Liver (tissue), 9 donors: Measurements from ENCODE around the gene PLEKHA6. TPM values are rescaled to one million over a fixed set of nuclear protein-coding genes. Genes with fewer than 3 reads are reported as not detected.

Experiments
- DNase-seq: peaks from one replicate; pipeline ENCODE4 v3.0.0-alpha.2; 2017; ENCODE audit warnings: low spot score
- H3K27ac ChIP-seq, 2 donors: one replicate each; pipeline ENCODE4 v1.7.0; 2013; ENCODE audit warnings: inconsistent platforms in 2 of 2, low read length in 2 of 2, control low read depth in 1 of 2, low read depth in 1 of 2, mild to moderate bottlenecking in 1 of 2
- H3K27me3 ChIP-seq, 4 donors: one replicate each; pipeline versions ENCODE4 v1.6.1 to v1.7.0; 2013; ENCODE audit warnings: low read length in 3 of 4, inconsistent platforms in 1 of 4, mild to moderate bottlenecking in 1 of 4, moderate library complexity in 1 of 4; ENCODE audit not compliant: control insufficient read depth in 4 of 4, insufficient read depth in 4 of 4
- H3K36me3 ChIP-seq, 4 donors: one replicate each; pipeline versions ENCODE4 v1.6.1 to v1.7.0; 2013; ENCODE audit warnings: low read length in 3 of 4, mild to moderate bottlenecking in 3 of 4, low read depth in 1 of 4, moderate library complexity in 1 of 4; ENCODE audit not compliant: control insufficient read depth in 4 of 4, insufficient read depth in 3 of 4
- H3K4me1 ChIP-seq, 4 donors: one replicate each; pipeline versions ENCODE4 v1.6.1 to v1.7.0; 2013; ENCODE audit warnings: low read length in 3 of 4, mild to moderate bottlenecking in 3 of 4, moderate library complexity in 1 of 4; ENCODE audit not compliant: control insufficient read depth in 4 of 4, insufficient read depth in 4 of 4
- H3K4me3 ChIP-seq, 3 donors: one replicate each; pipeline versions ENCODE4 v1.6.1 to v1.7.0; 2013; ENCODE audit warnings: low read length in 3 of 3, control low read depth in 1 of 3, low read depth in 1 of 3, mild to moderate bottlenecking in 1 of 3
- H3K9ac ChIP-seq, 2 donors: one replicate each; pipeline ENCODE4 v1.7.0; 2013; ENCODE audit warnings: low read length in 2 of 2, mild to moderate bottlenecking in 2 of 2, moderate library complexity in 2 of 2, control low read depth in 1 of 2, low read depth in 1 of 2
- H3K9me3 ChIP-seq, 4 donors: one replicate each; pipeline versions ENCODE4 v1.6.1 to v1.7.0; 2013; ENCODE audit warnings: low read length in 3 of 4; ENCODE audit not compliant: control insufficient read depth in 4 of 4
- ATF3 ChIP-seq: IDR thresholded peaks from 2 replicates; pipeline ENCODE4 v1.6.1; 2016; ENCODE audit warnings: antibody characterized with exemption
- CTCF ChIP-seq: fragments of 150-350 bp; IDR thresholded peaks from 2 replicates; pipeline ENCODE4 v1.5.1; 2017; ENCODE audit warnings: improper control_type of control experiment, low read depth, low read length; ENCODE audit not compliant: missing input control
- EGR1 ChIP-seq, 2 donors: IDR thresholded peaks; 2 replicates each; pipeline ENCODE4 v1.6.1; 2016 to 2018; ENCODE audit warnings: antibody characterized with exemption in 2 of 2, low read depth in 2 of 2
- FOXA1 ChIP-seq: IDR thresholded peaks from 2 replicates; pipeline ENCODE4 v1.6.1; 2016; ENCODE audit warnings: antibody characterized with exemption
- FOXA2 ChIP-seq: IDR thresholded peaks from 2 replicates; pipeline ENCODE4 v1.6.1; 2016; ENCODE audit warnings: antibody characterized with exemption
- HNF4A ChIP-seq, 2 donors: conservative IDR thresholded peaks; 2 replicates each; pipeline ENCODE4 v1.6.1; 2016; ENCODE audit warnings: antibody characterized with exemption in 2 of 2, mild to moderate bottlenecking in 2 of 2
- HNF4G ChIP-seq: IDR thresholded peaks from 2 replicates; pipeline ENCODE4 v1.6.1; 2016; ENCODE audit warnings: antibody characterized with exemption
- JUND ChIP-seq, 2 donors: IDR thresholded peaks; 2 replicates each; pipeline ENCODE4 v1.6.1; 2016; ENCODE audit warnings: antibody characterized with exemption in 2 of 2
- MAX ChIP-seq: IDR thresholded peaks from 2 replicates; pipeline ENCODE4 v1.6.1; 2016; ENCODE audit warnings: antibody characterized with exemption
- NR2F2 ChIP-seq: IDR thresholded peaks from 2 replicates; pipeline ENCODE4 v1.6.1; 2016; ENCODE audit warnings: antibody characterized with exemption
- RAD21 ChIP-seq, 2 donors: IDR thresholded peaks; 2 replicates each; pipeline ENCODE4 v1.6.1; 2016; ENCODE audit warnings: antibody characterized with exemption in 2 of 2, mild to moderate bottlenecking in 2 of 2
- REST ChIP-seq: IDR thresholded peaks from 2 replicates; pipeline ENCODE4 v1.6.1; 2016; ENCODE audit warnings: antibody characterized with exemption, mild to moderate bottlenecking
- RXRA ChIP-seq, 2 donors: IDR thresholded peaks; 2 replicates each; pipeline ENCODE4 v1.6.1; 2017 to 2018; ENCODE audit warnings: antibody characterized with exemption in 2 of 2, mild to moderate bottlenecking in 1 of 2
- SP1 ChIP-seq: IDR thresholded peaks from 2 replicates; pipeline ENCODE4 v1.6.1; 2018; ENCODE audit warnings: antibody characterized with exemption, mild to moderate bottlenecking
- TAF1 ChIP-seq: conservative IDR thresholded peaks from 2 replicates; pipeline ENCODE4 v1.6.1; 2016; ENCODE audit warnings: antibody characterized with exemption, mild to moderate bottlenecking
- YY1 ChIP-seq: IDR thresholded peaks from 2 replicates; pipeline ENCODE4 v1.6.1; 2016; ENCODE audit warnings: antibody characterized with exemption, mild to moderate bottlenecking
- ZBTB33 ChIP-seq: IDR thresholded peaks from 2 replicates; pipeline ENCODE4 v1.6.1; 2016; ENCODE audit warnings: antibody characterized with exemption
- WGBS: extraction: QIAGEN DNeasy Blood & Tissue Kit; methylation state at CpG from one replicate; pipeline ENCODE4 v1.1.7; 2013; 5-methylcytosine and 5-hydroxymethylcytosine counted together
- polyA plus RNA-seq, 2 donors: library from polyadenylated mRNA; stranded (reverse) in 1 of 2; unstranded in 1 of 2; fragments of 200-250 nt in 1 of 2; fragments of >200 nt in 1 of 2; fragmentation: Nextera tagmentation in 1 of 2; extraction: Ambion mirVana in 1 of 2; gene quantifications; one replicate each; pipeline versions ENCODE4 v1.2.1 to v1.2.3, GENCODE V29; 2013 to 2015
- total RNA-seq, 2 donors: library from RNA; depleted of rRNA; stranded (reverse); fragments of >200 nt; gene quantifications; one replicate each; pipeline ENCODE4 v1.2.3, GENCODE V29; 2014
- donor health status: healthy.
- donor health status: healthy.
- donor health status: healthy.
- donor health status: healthy.
- donor health status: healthy.

PLEKHA6 gene
- total and polyA plus RNA-seq, 4 donors: 5.3 to 12.8 (median 7.6) TPM

- Histone ChIP-seq H3K36me3 (peaks cover 0 to 5% (median 3%) of the 10 kb centered on the region in 4 donors), H3K9me3 (no peaks in the 10 kb centered on the region), H3K9ac (peak overlapping the region in 1 of 2 donors; percentile 20), H3K4me3 (no peak overlapping the region), H3K27me3 (no peaks in the 10 kb centered on the region), H3K27ac (peak overlapping the region; percentile 73 to 95), H3K4me1 (peaks cover 11 to 65% (median 54%) of the 10 kb centered on the region in 4 donors)
- WGBS: 45% methylated on average over 10 of the region's 10 CpGs
- DNase-seq: no peak
- TF ChIP-seq JUND (IDR thresholded peaks at IDR 0.05) (no peak), MAX (no peak), TAF1 (no peak), RAD21 (IDR thresholded peaks at IDR 0.05) (peak in 1 of 2 donors; percentile 34), REST (no peak), RXRA (IDR thresholded peaks at IDR 0.05) (peak in 1 of 2 donors; percentile 29), FOXA2 (no peak), HNF4A (conservative IDR thresholded peaks at IDR 0.05) (peak; percentile 30 to 52), SP1 (no peak), NR2F2 (no peak), FOXA1 (no peak), CTCF (no peak), YY1 (no peak), ZBTB33 (no peak), HNF4G (no peak), EGR1 (IDR thresholded peaks at IDR 0.05; ENCODE audit: low read depth in 2 of 2) (no peak), ATF3 (no peak)
Observed at GRCh38 chr1:204256531-204256930, 103.2 kb downstream of the PLEKHA6 start.

- WGBS: 61% methylated on average over 5 of the region's 5 CpGs
- H3K9ac ChIP-seq: no peak overlapping the region
- no peak overlapping the region for H3K4me3 ChIP-seq
- H3K27me3 ChIP-seq: no peaks in the 10 kb centered on the region
- H3K9me3 ChIP-seq: no peaks in the 10 kb centered on the region
- H3K36me3 ChIP-seq: peaks cover 0 to 5% (median 3%) of the 10 kb centered on the region in 4 donors
- TF ChIP-seq ATF3 (no peak), FOXA1 (no peak), YY1 (no peak), SP1 (no peak), HNF4G (no peak), MAX (no peak)
- H3K27ac ChIP-seq: peak overlapping the region; percentile 73 to 95
- DNase-seq: no peak
- peaks cover 6 to 65% (median 53%) of the 10 kb centered on the region in 4 donors for H3K4me1 ChIP-seq
Observed at GRCh38 chr1:204255966-204256365, 103.8 kb downstream of the PLEKHA6 start.
